CD4-positive, alpha-beta T cell treated with Interleukin-17A for 4 hours (primary cell): ENCODE data around the gene CDT1.
"Not testable (repeated sequence)": the region's sequence is repeated elsewhere in the genome, so short reads cannot be mapped to it uniquely, and the experiment has no call there.

Source experiments
- DNase-seq: peaks from one replicate; pipeline ENCODE4 v3.0.0-alpha.2; 2020; ENCODE audit warnings: mixed read lengths

CDT1 gene

DNA sequence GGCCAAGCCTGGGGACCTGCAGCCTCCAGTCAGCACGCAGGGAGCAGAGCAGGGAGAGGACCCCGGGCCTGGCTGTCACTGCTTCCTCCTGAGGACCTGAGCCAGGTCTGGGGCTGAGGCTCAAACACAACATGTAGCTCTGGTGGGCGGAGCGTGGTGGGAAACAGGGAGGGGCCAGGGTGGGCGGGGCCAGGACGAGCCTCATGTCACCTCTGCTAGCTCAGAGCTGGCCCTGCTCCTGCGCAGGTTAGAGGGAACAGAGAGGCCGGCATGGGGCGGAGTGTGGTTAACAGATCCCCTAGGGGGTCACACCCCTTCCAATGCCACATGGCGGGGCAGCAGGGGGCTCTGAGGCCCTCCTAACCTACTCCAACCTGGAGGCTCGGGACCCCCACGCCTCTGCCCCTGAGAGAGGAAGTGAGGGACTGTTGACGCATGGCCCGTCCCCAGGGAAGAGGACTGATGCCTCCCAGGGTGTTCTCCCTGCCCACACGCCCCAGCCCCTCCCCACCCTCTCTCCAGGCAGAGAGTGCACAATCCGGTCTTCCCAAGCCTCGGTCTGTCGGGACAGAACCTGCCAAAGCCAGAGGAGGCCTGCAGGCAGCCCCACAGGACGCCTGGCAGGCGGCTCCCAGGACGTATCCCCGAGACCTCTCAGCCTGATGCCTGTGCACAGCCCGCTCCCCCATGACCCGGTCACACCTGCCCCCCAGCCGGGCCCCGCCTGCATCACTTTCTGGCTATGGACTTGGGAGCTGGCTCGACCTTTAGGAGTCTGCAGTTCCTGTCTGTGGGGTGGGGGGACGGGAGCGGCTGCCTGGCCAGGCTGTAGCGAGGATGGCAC is 33.8 kb upstream of the CDT1 start:
- peak; percentile 50 for DNase-seq

DNA sequence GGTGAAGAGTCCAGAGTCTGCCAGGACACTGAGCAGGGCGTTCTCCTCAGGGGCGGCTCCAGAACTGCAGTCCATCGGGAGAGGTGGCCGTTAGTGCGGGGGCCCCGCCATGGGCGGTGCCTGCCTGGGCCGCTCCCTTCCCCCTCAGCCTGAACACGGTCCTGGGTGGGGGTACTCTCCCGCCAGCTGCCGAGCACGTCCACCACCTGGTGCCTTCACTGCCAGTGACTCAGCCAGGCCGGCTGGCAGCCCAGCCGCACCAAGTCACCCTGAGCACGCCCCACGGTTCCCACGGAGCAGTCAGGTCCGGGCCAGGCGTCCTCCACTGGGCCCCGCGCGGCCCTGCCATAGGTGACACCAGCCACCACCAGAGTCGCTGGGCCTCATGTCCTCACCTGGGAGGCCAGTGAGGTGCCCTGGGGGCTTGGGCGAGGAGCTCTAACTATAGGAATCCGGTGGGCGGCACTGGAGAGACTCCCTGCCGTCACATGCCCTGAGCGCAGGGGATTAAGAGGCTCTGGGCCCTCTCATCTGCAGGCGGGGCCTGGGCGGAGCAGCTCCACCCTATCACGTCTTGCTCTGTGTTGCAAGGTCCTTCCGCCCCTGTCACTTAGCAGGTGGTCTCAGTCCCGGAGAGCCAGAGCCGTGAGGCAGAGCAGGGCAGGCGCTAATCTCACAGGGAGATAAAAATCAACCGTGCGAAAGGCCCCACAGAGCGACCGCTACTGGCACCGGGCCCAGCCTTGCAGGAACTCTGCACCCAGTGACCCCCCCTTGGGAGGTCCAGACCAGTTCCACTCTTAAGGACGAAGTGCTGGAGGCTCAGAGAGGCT is 32.9 kb upstream of the CDT1 start:
- DNase-seq = peak; percentile 55

DNA sequence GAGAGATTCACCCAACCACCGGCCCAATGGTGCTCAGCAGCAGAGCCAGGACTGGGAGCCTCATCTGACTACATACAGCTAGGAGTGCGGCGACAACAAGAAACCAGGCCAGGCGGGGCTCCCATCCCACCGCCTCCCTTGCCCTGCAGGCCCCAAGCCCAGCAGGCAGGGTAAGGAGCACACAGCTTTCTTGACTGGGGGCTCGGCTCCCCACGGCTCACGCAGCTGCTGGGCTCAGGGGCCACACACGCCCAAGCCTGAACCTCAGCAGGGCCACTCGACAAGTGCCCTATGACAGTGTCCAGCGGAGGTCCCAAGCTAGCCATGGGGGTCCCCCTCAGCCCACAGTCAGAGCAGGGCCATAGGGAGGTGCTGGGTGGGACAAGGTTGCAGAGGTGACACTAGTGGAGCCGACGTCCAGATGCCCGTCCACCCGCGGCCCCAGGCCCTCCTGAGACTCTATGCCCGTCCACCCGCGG is 32.3 kb upstream of the CDT1 start:
- DNase-seq = no peak

DNA sequence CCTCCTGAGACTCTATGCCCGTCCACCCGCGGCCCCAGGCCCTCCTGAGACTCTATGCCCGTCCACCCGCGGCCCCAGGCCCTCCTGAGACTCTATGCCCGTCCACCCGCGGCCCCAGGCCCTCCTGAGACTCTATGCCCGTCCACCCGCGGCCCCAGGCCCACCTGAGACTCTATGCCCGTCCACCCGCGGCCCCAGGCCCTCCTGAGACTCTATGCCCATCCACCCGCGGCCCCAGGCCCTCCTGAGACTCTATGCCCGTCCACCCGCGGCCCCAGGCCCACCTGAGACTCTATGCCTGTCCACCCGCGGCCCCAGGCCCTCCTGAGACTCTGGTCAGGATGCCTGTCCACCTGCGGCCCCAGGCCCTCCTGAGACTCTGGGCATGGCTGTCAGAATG is 31.8 kb upstream of the CDT1 start:
- not testable (repeated sequence) for DNase-seq

DNA sequence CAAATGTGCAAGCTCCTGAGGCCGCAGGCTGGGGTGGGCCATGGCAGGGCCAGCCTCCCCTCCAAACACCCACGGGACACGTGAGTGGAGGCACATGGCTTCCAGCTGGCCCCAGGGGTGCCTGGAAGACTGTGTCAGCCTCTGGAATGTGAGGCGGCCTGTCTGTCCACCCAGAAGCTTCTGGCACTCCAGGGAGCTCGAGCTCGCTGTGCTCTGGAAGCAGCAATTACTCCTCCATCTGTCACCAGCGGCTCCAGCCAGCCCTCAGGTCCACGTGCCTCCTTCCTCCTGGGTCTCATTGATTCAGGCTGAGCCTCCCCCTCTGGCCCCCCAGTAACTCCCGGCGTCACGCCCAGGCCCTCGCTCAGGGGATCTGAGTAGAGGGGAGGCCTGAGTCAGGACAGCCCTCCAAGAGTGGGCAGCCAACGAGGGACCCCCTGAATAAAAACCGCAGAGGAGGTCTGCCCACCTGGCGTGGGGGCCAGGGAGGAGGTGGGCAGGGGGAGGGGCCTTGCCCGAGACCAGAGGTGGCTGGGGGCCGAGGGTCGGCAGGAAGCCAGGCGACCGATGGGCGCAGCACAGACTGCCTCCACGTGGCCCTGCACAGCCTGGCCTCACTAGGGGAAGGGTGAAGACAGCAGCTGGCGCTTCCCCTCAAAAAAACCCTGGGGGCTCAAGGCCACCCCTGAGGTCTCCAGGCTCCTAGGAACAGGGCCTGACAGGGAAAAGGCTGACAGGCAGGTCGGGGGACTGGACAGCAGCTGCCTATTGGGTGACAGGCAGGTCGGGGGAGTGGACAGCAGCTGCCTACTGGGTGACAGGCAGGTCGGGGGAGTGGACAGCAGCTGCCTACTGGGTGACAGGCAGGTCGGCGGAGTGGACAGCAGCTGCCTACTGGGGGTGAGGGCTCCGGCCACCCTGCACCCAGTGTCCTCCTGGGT is 30.4 kb upstream of the CDT1 start:
- DNase-seq = no peak

DNA sequence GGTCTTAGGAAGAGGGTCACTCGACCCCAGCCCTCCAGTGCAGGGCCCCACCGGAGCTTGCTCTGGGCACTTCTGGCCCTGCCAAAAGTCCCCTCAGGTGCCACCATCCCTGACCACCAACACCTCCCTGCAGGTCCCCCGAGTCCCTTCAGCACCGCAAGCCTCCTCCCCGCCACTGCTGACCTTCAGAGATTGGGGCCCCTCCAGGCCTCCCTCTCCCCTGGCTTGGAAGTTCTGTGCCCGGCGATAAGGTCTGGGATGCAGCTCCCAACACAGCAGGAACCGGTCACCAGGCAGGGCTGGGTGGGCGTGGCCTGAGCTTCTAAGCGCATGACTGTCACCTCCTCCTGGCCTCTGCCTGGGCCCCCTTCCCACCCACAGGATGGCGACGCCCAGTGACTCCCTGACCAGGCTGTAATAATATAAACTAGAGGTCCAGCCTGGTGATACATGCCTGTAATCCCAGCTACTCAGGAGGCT is 29.7 kb upstream of the CDT1 start:
- DNase-seq = no peak

DNA sequence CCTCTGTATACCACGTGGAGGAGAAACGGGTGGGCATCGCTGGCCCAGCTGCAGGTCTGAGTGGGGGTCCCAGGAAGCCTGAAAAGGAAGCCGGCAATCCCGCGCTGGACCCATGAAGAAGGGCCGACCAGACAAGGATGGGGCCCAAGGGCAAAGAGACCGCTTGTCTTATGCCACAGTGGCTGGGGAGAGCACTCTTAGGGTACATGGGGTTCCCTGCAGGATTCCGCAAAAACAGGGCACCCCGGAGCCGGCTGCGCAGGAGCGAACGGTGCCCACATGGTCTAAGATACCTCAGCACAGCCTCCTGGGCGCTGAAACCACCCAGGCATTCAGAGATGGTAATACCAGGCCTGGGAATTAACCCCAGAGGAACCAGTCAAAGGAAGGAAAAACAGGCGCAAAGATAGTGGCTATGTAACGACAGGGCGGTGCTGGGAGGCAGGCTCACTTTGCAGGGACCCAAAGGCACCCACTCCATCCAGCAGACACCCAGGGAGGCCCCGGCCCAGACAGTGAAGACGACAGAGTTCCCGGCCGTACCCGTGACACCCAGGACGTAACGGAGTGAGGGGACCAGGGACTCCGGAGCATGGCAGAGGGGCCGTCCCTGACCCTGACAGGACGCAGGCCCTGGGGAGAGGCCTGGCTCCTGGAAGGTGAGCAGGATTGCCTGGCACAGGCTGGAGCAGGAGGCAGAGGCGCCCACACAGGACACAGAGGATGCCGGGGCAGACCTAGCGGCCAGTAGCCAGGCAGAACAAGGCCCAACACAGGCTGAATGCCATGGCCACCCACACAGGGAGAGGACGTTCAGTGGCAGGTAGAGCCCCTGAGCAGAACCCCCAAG is 28.8 kb upstream of the CDT1 start:
- DNase-seq = no peak

DNA sequence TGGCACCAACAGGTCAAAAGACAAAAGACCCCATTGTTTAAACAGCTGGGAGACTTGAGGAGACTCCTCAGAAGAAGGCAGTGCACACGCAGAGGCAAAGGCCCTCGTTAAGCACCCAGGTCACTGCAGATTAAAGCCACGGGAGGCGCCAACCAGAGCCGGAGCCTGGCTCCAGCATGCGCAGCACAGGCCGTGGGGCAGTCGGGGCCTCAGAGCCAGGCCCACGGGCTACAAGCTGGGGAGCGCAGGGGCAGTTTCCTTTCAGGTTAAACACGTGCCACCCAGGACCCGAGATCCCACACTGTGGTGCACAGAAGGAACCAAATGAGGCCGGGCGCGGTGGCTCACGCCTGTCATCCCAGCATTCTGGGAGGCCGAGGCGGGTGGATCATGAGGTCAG is 27.8 kb upstream of the CDT1 start:
- DNase-seq = no peak

DNA sequence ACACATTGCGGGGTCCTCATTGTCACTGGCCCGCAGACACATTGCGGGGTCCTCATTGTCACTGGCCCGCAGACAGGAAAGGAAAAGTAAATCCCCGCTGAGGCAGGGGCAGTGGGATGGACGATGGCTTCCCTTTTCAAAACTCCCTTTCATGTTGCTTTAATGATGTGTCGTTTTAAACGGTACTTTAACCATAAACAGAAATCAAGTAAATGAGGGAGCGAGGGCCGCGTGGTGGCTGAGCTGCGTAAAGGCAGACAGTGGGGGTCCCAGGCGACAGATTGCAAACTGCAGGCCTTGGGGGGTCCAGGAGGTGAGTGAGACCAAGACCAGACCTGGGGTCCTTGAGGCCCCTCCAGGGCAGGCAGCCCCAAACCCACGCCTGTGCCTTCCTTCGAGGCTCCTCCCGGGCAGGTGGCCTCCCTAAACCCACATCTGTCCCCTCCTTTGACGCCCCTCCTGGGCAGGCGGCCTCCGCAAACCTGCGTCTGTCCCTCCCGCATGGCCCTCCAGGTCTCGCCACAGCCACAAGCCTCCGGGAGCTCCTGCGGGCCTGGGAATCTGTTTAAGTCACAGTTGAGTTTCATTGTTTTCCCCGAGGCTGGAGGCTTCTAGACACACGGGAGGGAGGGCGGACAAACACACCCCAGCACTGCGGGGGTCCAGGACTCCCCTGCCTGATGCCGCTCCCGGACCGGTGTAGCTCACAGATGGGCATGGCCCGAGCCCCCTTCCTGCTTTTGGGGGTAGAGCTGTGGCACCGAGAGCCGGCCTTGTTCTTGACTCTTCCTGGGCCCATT is 25.9 kb upstream of the CDT1 start:
- DNase-seq = no peak

DNA sequence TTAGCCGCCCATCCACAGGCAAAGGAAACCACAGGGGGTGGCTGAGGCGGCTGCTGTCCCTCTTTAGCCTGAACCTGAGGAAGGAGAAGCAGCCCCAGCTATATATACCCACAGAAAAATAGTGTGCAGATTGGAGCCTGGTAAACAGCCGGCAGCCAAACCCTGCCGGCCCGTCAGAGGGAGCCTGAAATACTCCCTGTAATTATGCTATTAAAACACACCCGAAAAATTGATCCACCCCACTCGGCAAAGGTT is 25.4 kb upstream of the CDT1 start:
- no peak for DNase-seq

DNA sequence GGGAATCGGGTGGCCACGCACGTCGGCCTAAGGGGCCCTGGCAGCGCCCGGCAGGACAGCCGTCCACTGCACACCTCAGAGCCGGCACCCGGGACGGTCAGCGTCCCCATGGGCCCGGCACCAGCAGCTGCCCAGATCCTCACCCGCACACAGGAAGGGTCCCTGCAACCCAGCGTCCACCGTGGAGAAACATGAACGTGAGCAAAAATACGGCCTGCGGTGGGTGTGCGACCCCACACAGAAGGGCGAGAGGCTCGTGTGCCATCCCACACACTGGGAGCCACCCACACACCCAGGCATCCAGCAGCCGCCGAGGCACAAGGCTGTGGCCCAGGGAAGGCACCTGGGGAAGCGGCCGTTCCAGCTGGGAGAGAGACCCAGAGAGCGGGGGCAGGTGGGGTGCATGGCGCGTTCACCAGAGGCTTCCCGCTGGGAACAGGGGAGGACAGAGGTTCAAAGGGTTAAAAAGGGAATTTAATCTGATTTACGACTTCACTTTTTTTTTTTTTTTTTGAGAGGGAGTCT is 25.0 kb upstream of the CDT1 start:
- no peak for DNase-seq

DNA sequence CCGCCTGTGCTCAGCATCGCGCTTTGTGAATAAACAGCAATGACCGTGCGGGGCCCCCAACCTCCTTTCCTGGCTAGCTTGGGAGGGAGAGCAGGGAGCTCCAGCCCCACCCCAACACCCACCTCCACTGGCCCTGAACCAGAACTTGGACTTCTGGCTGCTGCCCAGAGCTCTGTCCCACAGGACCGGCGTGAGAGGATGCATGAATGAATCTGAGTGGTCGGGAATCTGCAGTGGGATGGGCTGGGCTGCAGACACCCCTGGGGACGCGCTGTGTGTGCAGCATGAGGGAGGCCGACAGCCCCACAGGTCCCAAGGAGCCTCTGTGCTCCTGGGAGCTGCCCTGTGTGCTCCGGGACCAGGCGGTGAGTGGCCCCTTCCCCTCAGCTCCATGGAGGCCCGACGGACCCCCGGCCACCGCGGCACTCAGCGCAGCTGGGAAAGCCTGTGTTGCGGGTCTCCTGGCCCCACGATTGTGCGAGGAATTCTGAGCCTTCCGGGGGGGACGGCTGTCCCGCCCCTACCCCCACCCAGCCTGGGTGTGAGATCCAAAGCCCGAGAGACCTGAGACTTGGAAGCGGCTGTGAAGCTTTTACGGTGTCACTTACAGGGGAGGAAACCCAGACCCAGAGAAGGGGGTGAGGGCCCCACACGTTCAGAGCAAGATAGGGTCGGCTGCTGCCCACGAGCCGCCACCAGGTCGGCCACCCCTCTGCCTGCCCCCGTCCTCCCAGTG is 24.0 kb upstream of the CDT1 start:
- DNase-seq = no peak

DNA sequence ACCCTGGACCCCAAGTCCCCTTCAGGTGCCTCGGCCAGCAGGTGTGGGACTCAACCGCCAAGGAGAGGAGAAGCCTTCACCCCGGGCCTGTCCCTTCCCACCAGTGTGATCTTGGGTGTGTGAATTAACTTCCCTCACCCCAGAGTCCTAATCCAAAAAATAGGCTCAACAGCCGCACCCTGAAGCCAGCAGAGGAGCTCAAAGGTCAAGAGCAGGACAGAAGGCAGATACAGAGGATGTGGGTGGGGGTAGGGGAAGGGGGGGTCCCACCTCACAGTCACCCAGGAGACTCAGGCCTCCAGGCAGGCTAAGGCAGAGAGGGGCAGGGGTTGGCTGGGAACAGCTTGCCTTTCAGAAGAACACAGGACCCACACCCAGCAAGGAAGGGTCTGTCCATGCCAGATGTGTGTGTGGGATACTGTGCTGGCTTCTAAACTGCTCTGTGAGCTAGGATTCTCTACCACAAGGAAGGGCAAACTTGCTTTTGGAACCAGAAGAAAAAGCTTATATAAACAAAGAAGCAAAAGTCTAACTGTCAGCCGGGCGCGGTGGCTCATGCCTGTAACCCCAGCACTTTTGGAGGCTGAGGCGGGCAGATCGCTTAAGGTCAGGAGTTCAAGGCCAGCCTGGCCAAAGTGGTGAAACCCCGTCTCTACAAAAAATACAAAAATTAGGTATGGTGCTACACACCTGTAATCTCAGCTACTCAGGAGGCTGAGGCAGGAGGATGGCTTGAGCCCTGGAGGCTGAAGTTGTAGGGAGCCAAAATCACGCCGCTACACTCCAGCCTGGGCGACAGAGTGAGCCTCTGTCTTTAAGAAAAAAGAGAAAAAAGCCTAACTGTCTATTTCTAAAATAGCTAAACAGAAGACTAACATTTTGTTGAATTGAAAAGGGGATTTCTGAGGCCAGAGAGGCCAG is 23.2 kb upstream of the CDT1 start:
- peak; percentile 23 for DNase-seq

DNA sequence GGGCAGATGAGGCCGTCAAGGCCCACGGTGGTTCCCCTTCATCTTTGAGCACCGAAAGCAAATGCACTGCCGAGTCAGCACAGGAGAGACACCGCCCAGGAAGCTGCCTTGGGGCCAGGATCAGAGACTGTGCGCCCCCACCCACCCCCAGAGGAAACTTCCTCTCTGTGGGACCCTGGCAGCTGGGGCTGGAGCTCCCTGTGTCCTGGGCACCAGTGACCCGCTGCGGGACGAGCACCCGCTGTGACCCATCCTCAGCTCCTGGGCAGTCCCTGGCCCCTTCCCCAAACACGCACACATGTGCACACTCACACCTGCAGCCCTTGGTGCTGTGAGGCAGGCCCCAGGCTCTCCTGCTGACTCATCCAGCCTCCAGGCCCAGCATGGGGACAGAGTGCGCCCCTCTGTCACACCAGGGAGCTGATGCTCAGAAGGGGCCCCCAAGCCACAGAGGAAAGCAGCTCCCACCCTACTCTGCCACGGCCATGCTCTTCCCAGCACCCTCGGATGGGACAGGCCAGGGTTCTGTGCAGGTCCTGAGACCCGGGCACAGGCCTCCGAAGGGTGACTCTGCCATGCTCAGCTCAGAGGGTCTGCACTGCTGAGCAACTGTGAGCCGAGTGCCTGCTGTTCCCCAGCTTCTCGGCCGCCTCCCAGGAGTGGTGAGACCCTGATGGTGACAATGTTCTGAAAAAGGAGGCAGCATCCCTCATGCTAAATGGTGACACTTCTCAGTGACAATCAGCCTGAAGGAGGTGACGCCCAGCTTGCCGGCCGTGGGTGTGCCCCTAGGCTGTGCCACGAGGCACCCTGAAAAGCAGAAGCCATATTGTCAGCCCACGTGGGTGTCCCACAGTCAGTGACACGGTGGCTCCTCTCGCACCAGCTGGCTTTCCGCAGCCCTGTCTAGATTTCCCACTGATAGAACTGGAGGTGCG is 22.2 kb upstream of the CDT1 start:
- DNase-seq = peak; percentile 79

DNA sequence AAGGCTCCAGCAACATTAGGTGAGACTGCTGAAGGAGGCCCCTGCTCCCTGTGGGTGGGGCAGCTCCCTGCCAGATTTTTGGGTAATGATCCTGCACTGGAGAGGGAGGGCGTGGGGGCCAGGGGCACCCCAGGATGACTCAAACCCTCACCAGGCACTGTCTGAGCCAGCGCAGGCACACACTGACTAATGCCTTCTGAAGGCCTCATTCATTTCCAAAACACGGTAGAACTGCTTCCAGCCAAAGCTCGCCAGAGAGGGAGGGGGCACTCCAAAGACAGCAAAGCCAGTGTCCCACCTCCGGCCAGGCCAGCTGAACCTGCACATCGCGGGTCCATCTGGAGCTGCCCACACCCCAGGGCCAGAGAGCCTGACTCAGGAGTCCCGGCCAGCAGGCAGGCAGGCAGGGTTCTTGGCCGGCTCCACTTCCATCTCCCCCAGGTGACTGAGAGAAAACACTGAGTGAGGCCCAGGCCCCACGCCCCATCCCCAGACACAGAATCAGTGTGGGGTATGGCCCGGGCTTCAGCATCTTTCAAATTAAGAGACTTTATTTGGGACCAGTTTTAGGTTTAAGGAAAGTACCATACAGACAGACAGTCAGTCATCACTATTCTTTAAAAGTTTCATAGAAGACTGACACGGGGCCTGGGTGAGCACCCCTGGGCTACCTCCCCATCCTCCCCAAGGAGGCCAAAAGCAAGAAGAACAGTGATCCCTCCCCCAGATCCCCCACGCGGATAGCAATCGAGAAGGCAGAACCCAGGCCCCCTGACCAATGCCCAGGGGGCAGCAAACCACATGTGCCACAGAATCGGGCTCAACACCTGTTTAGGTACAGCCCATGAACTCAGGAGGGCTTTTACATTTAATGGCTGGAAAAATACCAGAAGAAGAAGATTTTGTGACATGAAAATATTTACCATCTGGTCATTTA is 20.9 kb upstream of the CDT1 start:
- DNase-seq = peak; percentile 79

DNA sequence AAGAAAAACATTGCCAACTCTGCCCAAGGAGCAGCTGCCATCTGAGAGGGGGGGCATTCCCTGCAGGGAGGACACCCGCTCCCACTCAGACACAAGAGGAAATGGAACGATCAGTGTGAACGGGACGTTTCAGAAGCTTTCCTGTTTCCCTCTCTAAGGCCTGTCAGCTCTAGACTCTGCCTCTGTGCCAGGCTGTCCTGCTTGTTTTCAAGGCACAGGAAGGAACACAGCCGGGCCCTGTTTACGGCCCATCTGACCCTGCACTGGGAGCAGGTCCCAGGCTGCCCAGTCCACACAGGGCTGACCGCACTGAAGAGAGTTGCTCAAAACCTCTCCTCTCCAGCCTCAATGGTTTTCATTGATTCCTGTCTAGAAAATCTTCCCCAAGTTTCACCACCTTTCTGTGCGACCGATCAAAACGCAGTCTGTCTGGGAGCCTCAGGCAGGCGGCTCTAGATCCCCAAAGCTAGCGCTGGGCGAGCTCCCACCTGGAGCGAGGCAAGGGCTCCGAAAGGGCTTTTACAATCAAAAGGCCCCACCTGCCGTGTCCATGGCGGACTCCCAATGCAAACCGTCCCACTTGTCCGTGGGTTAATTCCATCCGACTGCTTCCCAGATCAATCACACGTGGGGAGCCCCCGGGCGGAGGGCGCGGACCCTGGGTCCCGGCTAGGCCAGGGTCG is 20.1 kb upstream of the CDT1 start:
- DNase-seq = peak; percentile 37
